Caki2 (cell line): Measurements from ENCODE around the gene OR8G1. TPM values are rescaled to one million over a fixed set of nuclear protein-coding genes. Genes with fewer than 3 reads are reported as not detected.

Experiments used
- DNase-seq: peaks from one replicate; pipeline ENCODE4 v3.0.0-alpha.2; 2015; ENCODE audit warnings: low read depth
- in situ Hi-C: cut with HindIII; loops from 2 replicates; pipeline ENCODE4 v1.10.0; 2016; ENCODE audit warnings: low sequenced_read_pairs, low pct_unique_long_range_greater_than_20kb, mixed read lengths
- total RNA-seq: library from RNA; depleted of rRNA; stranded (reverse); fragments of >200 nt; shearing (Covaris generic); gene quantifications from 2 replicates; pipeline ENCODE4 v1.2.3, GENCODE V29; 2014; ENCODE audit warnings: low replicate concordance; rRNA removed

OR8G1 gene, protein sequence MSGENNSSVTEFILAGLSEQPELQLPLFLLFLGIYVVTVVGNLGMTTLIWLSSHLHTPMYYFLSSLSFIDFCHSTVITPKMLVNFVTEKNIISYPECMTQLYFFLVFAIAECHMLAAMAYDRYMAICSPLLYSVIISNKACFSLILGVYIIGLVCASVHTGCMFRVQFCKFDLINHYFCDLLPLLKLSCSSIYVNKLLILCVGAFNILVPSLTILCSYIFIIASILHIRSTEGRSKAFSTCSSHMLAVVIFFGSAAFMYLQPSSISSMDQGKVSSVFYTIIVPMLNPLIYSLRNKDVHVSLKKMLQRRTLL
- total RNA-seq: not detected in 2 replicates

DNA sequence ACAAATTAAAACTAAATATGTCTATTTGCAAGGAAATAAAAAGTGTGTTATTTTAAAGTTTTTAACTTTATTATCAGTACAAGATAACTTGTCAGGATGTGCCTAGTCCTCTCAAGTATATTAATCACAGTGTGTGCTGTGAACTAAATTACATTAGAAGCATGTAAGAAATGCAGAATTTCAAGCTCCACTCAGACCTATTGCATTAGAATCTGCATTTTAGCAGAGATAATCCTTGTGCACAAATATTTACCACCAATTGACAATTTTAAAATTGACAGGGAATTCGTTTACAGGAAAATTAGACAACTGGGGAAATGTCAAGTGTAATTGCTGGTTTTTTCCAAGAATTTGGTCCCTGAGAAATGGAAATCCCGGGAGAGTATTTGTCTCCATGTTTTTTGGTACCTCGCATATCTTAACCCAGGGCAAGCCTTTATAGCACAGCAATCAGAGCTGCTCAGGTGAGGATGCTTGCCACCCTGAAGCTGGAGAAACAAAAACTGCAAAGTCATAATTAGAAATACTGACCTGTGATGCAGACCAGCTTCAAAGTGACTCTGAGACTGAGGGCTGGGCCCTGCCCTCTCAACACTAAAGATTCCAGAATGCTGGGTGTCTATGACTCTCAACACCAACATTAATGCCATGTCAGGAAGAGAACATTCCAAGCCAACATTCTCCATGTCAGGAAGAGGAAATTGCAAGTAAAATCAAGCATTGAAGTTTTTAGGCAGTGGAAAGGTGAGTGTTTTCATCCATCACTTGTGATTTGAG is at the start of gene OR8G1:
TSS of gene OR8G1 (plus strand) at position 475 of the 777 bp plus-strand sequence. CDS start 8,581 bp downstream, outside the sequence.
- no peak for DNase-seq
- in situ Hi-C loops: no loop called here

DNA sequence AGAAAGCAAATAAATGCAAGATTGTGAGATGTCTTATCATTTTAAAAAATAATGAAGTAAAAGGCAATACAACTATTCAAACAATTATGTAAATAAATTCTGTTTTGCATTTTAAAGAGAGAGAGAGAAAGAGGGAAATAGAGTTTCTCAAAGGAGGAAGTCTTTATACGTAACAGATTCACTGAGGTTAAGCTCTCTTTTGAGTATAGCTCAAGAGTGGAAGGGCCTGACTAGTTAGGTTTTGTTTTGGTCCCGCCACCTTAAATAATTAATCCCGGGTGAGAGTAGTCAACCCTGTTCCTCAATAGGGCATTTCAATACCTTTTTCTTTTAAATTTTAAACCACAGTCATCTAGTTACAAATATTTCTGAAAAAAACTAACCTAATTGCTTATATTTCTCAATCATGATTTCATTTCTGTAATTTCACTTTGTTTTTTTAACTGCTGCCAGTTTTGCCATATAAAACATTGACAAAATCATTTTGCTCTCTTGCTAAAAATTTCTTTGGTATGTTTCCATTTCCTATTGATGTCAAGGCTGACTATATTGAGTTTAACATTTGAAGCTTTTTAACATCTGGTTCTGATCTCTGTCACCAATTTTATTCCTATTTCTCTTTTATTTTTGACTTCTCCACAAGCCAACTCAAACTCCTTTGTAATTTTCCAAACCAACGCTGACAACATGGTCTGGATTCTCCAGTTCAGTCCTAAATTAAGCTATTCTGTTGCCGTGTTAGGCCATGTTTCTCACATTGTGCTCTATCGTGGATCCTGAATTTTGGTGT is 47.5 kb upstream of the OR8G1 start:
- in situ Hi-C loops: no loop called here

DNA sequence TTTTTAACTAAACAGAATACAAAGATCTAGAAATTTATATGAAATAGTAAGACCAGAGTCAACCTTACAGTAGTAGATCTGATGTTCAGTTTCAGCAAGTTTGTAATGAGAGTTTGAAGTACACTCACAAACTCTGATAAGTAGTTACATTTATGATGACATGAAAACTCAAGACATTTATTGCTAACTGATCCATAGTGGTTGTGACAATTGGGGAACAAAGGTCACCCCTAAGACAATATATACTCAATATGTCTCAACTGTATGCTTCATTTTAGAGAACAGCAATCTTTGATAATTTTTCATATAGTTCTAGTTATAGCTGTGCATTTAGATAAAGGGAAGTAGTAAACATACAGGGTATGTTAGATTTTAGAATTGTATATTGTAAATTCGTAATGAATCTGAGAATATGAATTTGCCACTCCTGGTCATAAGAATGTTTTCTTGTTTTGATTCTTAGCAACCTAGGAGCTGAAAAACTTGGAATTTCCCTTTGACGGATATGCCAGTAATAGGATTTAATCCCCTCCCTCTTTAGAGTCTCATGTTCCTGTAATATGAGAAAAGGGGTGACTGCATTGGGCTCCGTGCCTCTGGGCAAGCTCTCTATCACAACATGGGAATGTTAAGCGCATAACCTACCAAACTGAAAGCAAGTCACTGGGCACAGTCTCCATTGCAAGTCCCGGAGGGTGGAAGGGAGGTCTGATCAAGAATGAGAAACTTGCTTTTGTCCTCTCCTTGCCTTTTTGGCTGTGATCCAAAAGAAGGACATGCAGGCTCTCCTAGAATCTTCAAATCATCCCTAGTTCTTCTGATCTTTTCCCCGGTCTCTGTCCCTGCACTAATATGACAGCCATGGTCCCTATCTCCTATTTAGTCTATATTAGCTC is 46.4 kb upstream of the OR8G1 start:
- in situ Hi-C loops: no loop called here
- no peak for DNase-seq

More for the DNA sequence above, 47.5 kb upstream of the OR8G1 start:
- no peak for DNase-seq

DNA sequence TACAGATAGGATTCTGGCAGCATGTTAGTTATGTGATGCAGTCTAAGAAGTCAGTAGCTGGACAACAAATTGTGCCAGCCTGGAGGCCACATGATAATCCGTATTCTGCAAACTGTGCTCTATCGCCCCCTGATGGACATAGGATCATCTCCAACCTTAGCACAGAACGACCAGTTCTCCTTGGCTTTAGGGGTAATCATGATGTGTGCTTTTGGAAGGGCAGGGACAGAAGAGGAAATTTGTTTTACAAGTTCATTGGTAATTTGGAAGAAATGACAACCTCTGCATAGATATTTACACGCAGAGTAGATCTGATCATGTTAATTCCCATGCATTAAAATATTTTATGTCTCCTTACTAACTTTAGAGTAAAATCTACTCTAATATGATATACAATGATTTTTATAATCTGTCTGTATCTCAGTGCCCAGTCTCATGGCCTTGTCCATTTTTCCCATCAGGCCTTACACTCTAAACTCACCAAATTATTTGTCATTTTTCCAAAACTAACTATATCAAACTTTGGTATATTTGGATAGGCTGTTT is 45.6 kb upstream of the OR8G1 start:
- DNase-seq: peak; percentile 28
- in situ Hi-C loops: no loop called here

DNA sequence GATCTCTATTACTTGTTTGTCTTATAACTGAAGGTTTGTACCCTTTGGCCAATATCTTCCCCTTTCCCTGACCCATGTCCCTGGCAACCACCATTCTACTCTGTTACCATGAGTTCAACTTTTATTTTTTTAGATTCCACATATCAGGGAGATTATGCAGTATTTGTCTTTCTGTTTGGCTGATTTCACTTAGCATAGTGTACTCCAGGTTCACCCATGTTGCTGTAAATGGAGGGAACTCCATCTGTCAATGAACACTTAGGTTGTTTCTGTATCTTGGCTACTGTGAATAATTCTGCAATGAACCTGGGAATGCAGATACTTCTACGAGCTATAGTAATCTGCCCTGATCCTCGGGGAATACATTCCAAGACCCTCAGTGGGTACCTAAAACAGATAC is 42.9 kb upstream of the OR8G1 start:
- no peak for DNase-seq
- in situ Hi-C loops: no loop called here

DNA sequence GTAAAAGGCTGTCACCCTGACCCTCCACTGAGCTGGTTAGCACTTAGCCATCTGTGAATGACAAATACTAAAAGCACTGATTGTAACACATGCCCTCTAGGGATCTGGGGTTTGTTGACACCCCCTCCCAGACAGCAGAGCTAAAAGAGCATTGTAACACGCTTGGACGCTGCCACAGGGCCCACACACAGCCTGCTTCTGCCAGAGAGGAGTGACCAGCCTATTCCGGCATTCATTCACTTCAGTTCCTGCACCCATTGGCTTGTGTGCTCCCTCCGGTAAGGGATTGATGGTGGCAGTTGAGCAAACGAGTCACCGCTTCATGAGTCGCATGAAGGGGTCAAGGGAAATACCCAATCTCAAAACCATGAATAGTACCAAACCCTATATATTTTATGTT is 42.0 kb upstream of the OR8G1 start:
- peak; percentile 25 for DNase-seq
- in situ Hi-C loops: no loop called here

DNA sequence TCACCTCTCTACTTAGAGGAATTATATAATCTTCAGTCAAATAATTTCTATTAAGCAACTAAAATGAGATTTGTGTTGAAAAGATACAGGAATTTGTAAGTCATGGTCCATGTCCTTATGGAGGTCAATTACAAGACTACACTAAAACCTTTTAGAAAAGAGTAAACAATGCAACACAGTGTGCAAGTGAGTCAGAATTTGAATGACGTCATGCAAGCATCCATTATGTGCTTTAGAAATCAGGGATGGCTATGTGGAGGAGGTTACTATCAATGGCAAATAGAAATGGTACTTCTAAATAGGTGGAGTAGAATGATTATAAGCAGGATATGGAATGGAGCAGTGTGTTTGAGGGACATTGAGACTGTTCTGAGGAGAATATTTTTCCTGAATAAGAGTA is 41.2 kb upstream of the OR8G1 start:
- peak; percentile 12 for DNase-seq
- in situ Hi-C loops: no loop called here

DNA sequence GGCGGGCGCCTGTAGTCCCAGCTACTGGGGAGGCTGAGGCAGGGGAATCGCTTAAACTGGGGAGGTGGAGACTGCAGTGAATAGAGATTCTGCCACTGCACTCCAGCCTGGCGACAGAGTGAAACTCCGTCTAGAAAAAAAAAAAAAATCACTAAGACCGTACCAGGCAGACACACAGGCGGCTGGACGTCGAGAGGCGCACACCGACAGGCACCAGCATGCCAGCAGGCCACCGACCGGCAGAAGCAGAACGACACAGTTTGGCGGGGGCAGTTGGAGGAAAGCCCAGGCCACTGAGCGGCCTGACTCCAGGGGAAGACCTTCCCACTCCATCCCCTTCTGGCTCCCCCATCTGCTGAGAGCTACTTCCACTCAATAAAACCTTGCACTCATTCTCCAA is 40.2 kb upstream of the OR8G1 start:
- in situ Hi-C loops: no loop called here
- DNase-seq: no peak

DNA sequence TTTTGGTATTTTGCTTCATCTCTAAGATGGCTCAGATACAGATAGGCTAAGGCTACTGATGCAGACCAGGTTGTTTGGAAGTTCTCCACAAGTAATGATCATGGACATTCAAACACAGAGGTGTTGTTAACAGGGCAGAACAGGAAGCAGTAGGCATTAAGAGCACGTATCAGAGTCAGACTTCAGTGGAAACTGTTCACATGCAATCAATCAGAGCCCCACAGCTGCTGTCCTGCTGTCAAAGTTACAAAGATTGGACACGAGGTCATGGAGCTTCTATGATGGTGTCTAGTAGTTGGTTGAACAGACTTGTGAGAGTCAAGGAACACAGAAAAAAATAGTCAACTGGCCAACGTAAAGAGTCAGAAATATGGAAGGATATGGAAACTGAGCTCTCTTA is 37.9 kb upstream of the OR8G1 start:
- in situ Hi-C loops: no loop called here

DNA sequence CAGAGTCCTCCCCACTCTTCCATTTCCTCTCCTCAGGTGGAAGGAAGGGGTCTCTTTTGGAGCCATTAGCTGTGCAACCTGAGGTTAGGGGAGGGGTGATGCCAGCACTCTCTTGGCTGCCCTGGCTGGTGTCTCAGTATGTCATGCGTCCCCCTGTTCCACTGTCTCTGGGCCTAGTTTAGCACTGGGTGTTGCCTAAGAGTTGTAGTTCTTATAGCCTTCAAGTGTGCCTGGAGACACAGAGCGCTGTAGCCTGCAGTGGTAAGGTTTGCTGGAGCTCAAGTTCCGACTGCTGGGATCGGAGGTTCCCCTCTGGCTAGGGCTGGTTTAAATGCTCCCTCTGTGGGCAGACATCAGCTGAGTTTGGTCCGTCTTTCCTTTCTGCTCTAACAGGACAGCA is 36.9 kb upstream of the OR8G1 start:
- DNase-seq: no peak
- in situ Hi-C loops: no loop called here

More for the DNA sequence above, 37.9 kb upstream of the OR8G1 start:
- DNase-seq: no peak

DNA sequence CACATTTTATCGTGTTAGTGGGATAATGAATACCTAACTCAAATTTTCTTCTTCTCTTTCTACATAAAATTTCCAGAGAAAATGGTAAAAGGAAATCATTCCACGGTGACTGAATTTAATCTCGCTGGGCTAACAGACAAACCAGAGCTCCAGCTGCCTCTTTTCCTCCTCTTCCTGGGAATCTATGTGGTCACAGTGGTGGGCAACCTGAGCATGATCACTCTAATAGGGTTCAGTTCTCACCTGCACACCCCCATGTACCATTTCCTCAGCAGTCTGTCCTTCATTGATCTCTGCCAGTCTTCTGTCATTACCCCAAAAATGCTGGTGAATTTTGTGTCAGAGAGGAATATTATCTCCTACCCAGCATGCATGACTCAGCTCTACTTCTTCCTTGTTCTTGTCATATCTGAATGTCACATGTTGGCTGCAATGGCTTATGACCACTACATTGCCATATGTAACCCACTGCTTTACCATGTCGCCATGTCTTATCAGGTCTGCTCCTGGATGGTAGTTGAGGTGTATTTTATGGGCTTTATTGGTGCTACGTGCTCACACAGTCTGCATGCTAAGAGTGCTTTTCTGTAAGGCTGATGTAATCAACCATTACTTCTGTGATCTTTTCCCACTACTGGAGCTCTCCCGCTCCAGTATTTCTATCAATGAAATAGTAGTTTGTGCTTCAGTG is 33.6 kb upstream of the OR8G1 start:
- no peak for DNase-seq
- in situ Hi-C loops: no loop called here

DNA sequence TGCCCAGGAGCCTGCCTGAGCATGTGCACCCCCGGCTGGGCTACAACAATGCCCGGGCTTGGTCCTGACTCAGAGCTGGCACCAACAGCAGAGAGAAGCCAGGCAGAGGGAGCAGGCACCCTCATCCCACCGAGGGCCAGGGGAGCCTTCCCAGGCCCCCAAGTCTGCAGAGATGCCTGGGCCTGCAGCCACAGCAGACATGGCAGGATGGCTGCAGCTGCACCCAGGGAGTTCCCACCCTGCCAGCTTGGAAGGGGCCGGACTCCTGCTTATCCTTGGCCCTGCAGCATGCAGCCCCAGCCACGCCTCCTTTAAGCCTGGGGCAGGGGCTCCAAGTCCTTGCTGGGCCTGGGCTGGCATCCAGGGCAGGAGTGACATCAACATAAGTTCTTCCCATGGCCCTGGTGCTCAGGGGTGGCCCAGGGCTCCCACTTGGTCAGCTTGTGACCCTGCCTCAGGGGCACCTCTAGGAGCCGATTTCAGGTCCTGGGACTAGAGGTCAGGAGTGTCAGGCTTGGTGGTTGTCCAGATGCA is 31.0 kb upstream of the OR8G1 start:
- no peak for DNase-seq

DNA sequence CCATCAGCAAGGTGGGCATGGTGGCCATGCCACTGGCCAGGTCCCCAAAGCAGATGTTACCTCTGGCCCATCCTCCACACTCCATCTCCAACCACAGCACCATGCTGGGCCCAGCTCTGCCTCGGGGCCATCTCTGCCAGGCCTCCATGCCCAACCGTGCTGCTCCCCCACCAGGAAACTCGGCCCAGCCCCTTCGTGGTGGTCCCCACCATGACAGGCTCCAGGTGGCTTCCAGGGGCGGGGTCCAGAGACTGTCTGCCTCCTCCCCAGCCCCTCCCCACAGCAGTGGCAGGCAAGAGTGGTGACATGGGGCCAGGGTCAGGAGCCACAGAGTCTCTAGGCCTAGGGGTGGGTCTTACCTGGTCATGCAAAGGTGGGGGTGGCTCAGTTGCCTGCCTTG is 30.5 kb upstream of the OR8G1 start:
- in situ Hi-C loops: no loop called here
- no peak for DNase-seq

More for the DNA sequence above, 31.0 kb upstream of the OR8G1 start:
- in situ Hi-C loops: no loop called here

DNA sequence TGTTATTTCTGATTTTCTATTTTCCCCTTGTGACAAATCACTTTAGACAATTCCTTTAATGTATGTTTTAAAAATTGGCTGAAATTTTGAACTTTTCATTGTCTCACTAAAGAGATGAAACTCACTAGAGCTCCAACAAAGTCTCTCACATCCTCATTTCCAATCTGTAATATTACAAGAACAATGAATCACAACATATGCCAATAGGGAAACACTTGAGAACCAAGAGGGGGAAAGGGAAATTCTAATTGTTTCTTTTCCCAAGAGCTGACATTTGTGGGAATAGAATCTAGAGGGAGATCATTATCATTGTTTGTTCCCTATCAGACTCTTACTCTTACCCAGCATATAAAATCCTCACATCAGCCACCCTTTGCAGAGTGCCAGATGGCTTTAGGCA is 29.6 kb upstream of the OR8G1 start:
- in situ Hi-C loops: no loop called here
- DNase-seq: no peak

DNA sequence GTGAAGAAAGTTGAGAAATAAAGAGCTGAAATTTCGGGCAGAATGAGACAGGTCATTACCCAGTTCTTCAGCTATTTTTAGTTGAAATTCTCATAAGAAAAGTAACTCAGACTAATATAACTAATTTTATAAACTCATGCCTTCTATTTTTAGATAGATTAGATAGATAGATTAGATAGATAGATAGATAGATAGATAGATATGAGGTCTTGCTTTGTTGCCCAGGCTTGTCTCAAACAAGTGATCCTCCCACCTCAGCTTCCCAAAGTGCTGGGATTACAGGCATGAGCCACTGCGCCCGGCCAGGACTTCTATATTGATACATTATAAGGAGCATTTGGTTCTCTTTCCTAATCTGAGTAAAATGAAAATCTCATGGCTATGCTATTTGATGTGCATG is 26.9 kb upstream of the OR8G1 start:
- in situ Hi-C loops: no loop called here
- DNase-seq: no peak

DNA sequence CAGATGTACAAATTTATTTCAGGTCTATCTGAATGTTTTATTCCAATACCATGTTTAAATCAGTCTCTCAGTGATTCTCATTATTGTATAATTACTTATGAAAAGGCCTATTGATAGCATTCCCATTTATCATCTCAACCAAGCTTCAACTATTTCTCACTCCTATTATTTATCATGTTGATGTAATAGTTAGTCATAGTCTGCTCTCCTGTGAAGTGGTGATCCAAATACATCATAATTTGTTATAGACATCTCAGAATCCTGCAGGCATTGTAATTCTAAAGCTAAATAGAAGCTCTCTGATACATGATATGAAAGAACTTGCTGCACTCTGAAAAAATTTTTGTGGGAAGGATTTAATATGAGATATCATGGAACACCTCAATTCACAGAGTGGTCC is 21.8 kb upstream of the OR8G1 start:
- in situ Hi-C loops: no loop called here
- DNase-seq: no peak

DNA sequence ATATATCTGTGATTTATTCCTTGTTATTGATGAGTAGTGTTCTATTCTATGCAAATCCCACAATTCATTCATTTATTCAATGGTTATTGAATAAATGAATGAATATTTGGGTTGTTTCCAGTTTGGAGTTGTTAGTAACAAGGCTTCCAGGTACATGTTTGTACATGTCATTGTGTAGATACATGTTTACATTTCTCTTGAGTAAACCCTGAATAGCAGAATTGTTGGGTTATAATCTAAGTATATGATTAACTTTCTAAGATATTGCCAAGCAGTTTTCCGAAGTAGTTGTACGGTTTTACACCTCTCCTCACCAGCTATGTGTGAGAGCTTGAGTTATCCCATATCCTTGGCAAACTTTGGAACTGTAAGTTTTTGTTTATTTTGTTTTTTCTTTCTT is 18.5 kb upstream of the OR8G1 start:
- no peak for DNase-seq
- in situ Hi-C loops: no loop called here
